Stomach (tissue), 9 donors: ENCODE measurements around the gene TXNDC11. TPM values are rescaled to one million over a fixed set of nuclear protein-coding genes. Genes with fewer than 3 reads are reported as not detected.

Experiments used
- DNase-seq, 2 donors: peaks; one replicate each; pipeline versions ENCODE4 v3.0.0 to v3.0.0-alpha.2; 2013 to 2019
- H3K27ac ChIP-seq, 5 donors: fragments of 200-600 bp in 4 of 5; sonication (generic) in 4 of 5; one replicate each; pipeline ENCODE4 v1.5.1; 2013 to 2019; ENCODE audit warnings: mild to moderate bottlenecking in 1 of 5, moderate library complexity in 1 of 5
- H3K27me3 ChIP-seq, 3 donors: fragments of 200-600 bp; sonication (generic); one replicate each; pipeline ENCODE4 v1.5.1; 2017 to 2019; ENCODE audit warnings: mixed run types in 1 of 3
- H3K36me3 ChIP-seq, 4 donors: fragments of 200-600 bp; sonication (generic); 1 replicate in 3 of 4; 2 replicates in 1 of 4; pipeline ENCODE4 v1.5.1; 2016 to 2019
- H3K4me1 ChIP-seq, 4 donors: fragments of 200-600 bp; sonication (generic); one replicate each; pipeline ENCODE4 v1.5.1; 2016 to 2019
- H3K4me3 ChIP-seq, 4 donors: fragments of 200-600 bp; sonication (generic) in 3 of 4; one replicate each; pipeline ENCODE4 v1.5.1; 2016 to 2019; ENCODE audit warnings: mild to moderate bottlenecking in 1 of 4
- H3K9me3 ChIP-seq, 4 donors: fragments of 200-600 bp; sonication (generic); one replicate each; pipeline ENCODE4 v1.5.1; 2016 to 2019
- CTCF ChIP-seq, 7 experiments: fragments of 450-650 bp in 4 of 7; fragments of 200-600 bp in 3 of 7; sonication (generic) in 3 of 7; IDR thresholded peaks; one replicate each; pipeline ENCODE4 v1.5.1; 2016 to 2019; ENCODE audit warnings: antibody characterized with exemption in 7 of 7, control low read depth in 2 of 7, mild to moderate bottlenecking in 1 of 7
- EP300 ChIP-seq: sonication (generic); formaldehyde crosslinking; IDR thresholded peaks from one replicate; pipeline ENCODE4 v1.6.1; 2017; ENCODE audit warnings: antibody characterized with exemption
- POLR2A ChIP-seq, 4 donors: fragments of 450-650 bp; IDR thresholded peaks; one replicate each; pipeline ENCODE4 v1.6.1; 2016; ENCODE audit warnings: antibody characterized with exemption in 4 of 4, control low read depth in 2 of 4, mild to moderate bottlenecking in 1 of 4, moderate library complexity in 1 of 4
- POLR2AphosphoS5 ChIP-seq, 3 donors: sonication (generic); formaldehyde crosslinking; IDR thresholded peaks; one replicate each; pipeline ENCODE4 v1.6.1; 2016; ENCODE audit warnings: antibody characterized with exemption in 3 of 3
- WGBS, 5 donors: extraction: QIAGEN DNeasy Blood & Tissue Kit in 3 of 5; methylation state at CpG; one replicate each; pipeline versions ENCODE4 v1.1.5 to v1.1.7; 2013 to 2018; 5-methylcytosine and 5-hydroxymethylcytosine counted together
- intact Hi-C: fragments of 100-400 bp; cut with DNase I; formaldehyde crosslinking; loops from one replicate; pipeline ENCODE4 v1.15.1; 2023; ENCODE audit warnings: low total_unique reads
- polyA plus RNA-seq, 3 donors: library from polyadenylated mRNA; stranded (reverse); fragments of 200-250 nt; gene quantifications; one replicate each; pipeline ENCODE4 v1.2.3, GENCODE V29; 2013
- total RNA-seq, 5 donors: library from RNA; depleted of rRNA; stranded (reverse); fragments of >200 nt; gene quantifications; one replicate each; pipeline versions ENCODE4 v1.1.0 to v1.2.3, GENCODE V29; 2014 to 2016
- donor health status: healthy with polysubstance abuse.
- donor health status: Bipolar disorder and iron deficiency.
- donor health status: healthy.

Gene TXNDC11
- total and polyA plus RNA-seq, 8 donors, result 24.1 to 72.9 (median 42.1) TPM

- peaks cover 66 to 86% (median 82%) of the 10 kb centered on the region in 4 donors for H3K4me1 ChIP-seq
- no peak for DNase-seq
- no peak for TF ChIP-seq CTCF (IDR thresholded peaks at IDR 0.05)
- no peak for TF ChIP-seq POLR2AphosphoS5 (IDR thresholded peaks at IDR 0.05)
- peaks cover 9 to 13% (median 11%) of the 10 kb centered on the region in 4 donors for H3K36me3 ChIP-seq
- H3K4me3 ChIP-seq, result no peak overlapping the region
- intact Hi-C loops, result no loop called here
- H3K9me3 ChIP-seq, result no peaks in the 10 kb centered on the region
- peak overlapping the region in 3 of 5 donors; percentile 32 to 89 (median 43) for H3K27ac ChIP-seq
- H3K27me3 ChIP-seq, result no peaks in the 10 kb centered on the region
- WGBS, 5 donors, result 83 to 91% (median 86%) methylated on average over 8 of the region's 8 CpGs; no CpG with 5 or more reads in 1 of the 5 donors
These were observed 71.0 kb downstream of the TXNDC11 start for GRCh38 chr16:11671676-11672075.

- TF ChIP-seq CTCF (IDR thresholded peaks at IDR 0.05), result no peak
- no peak for TF ChIP-seq POLR2A (IDR thresholded peaks at IDR 0.05)
- no peak for TF ChIP-seq POLR2AphosphoS5 (IDR thresholded peaks at IDR 0.05)
- Histone ChIP-seq H3K4me1 (peaks cover 66 to 82% (median 79%) of the 10 kb centered on the region in 4 donors), H3K27me3 (no peaks in the 10 kb centered on the region), H3K36me3 (peaks cover 5 to 9% (median 7%) of the 10 kb centered on the region in 4 donors), H3K9me3 (no peaks in the 10 kb centered on the region), H3K27ac (peak overlapping the region in 1 of 5 donors; percentile 89), H3K4me3 (peak overlapping the region in 1 of 4 donors; percentile 9)
- WGBS, 5 donors, result 95 to 100% (median 97%) methylated on average over 2 of the region's 2 CpGs
- intact Hi-C loops, result no loop called here
- DNase-seq, result no peak
These were observed 71.4 kb downstream of the TXNDC11 start for GRCh38 chr16:11671271-11671670.

GRCh38 chr16:11670171-11671131 lies 72.2 kb downstream of the TXNDC11 start:
- peaks cover 59 to 74% (median 72%) of the 10 kb centered on the region in 4 donors for H3K4me1 ChIP-seq
- H3K36me3 ChIP-seq, result peaks cover 0 to under 1% (median 0%) of the 10 kb centered on the region in 4 donors
- TF ChIP-seq EP300 (no peak), POLR2AphosphoS5 (IDR thresholded peaks at IDR 0.05) (no peak), CTCF (IDR thresholded peaks at IDR 0.05) (no peak), POLR2A (IDR thresholded peaks at IDR 0.05) (no peak)
- peak overlapping the region; percentile 83 to 91 (median 91) for H3K4me3 ChIP-seq
- WGBS, 5 donors, result 59 to 77% (median 69%) methylated on average over 15 to 27 of the region's 27 CpGs
- no peaks in the 10 kb centered on the region for H3K27me3 ChIP-seq
- DNase-seq, result no peak
- H3K9me3 ChIP-seq, result no peaks in the 10 kb centered on the region
- peak overlapping the region; percentile 57 to 89 (median 81) for H3K27ac ChIP-seq
- intact Hi-C loops, result no loop called here

- no peaks in the 10 kb centered on the region for H3K27me3 ChIP-seq
- TF ChIP-seq CTCF (IDR thresholded peaks at IDR 0.05) (no peak), EP300 (no peak), POLR2A (IDR thresholded peaks at IDR 0.05) (no peak), POLR2AphosphoS5 (IDR thresholded peaks at IDR 0.05) (no peak)
- peaks cover 54 to 72% (median 63%) of the 10 kb centered on the region in 4 donors for H3K4me1 ChIP-seq
- H3K36me3 ChIP-seq, result no peaks in the 10 kb centered on the region
- intact Hi-C loops, result no loop called here
- peak overlapping the region; percentile 83 to 91 (median 91) for H3K4me3 ChIP-seq
- no peaks in the 10 kb centered on the region for H3K9me3 ChIP-seq
- 30 to 38% (median 34%) methylated on average over 15 to 22 of the region's 22 CpGs for WGBS, 5 donors
- peak overlapping the region; percentile 57 to 89 (median 81) for H3K27ac ChIP-seq
- DNase-seq, result peak in 1 of 2 donors; percentile 61
These were observed 73.1 kb downstream of the TXNDC11 start for GRCh38 chr16:11669380-11670146.
